Measurements from ENCODE around the gene OCEL1. TPM values are rescaled to one million over a fixed set of nuclear protein-coding genes. Genes with fewer than 3 reads are reported as not detected.

The OCEL1 gene
- total and polyA plus RNA-seq, 2 of the 13 experiments (the other 11 are each of a cell fraction or from before 2014, with no cell fraction given) = 10.6 to 17.2 TPM

DNA sequence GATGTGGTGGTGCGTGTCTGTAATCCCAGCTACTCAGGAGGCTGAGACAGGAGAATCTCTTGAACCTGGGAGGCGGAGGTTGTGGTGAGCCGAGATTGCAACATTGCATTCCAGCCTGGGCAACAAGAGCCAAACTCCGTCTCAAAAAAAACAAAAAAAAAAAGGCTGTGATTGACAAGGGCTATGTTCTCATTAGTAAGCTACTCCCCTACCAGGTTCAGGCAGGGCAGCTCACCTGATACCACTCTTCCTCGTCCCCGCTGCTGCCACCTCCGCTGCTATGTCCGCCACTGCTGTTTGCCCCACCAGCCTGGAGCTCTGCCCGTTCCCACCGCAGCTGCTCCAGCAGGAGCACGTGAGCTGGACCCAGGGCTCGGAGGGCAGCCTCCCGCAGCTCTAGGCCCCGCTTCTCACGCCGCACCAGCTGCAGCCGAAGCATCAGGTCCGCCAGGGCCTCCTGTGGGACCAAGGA, 29.2 kb downstream of the OCEL1 start (continued):
- TF ChIP-seq PCBP1 (IDR thresholded peaks at IDR 0.05; ENCODE audit: borderline replicate concordance, low read depth, low read length) = no peak
- no peak for TF ChIP-seq HOXD1 (CRISPR knock-in tag; IDR thresholded peaks at IDR 0.05)
- TF ChIP-seq, protein P1, sequence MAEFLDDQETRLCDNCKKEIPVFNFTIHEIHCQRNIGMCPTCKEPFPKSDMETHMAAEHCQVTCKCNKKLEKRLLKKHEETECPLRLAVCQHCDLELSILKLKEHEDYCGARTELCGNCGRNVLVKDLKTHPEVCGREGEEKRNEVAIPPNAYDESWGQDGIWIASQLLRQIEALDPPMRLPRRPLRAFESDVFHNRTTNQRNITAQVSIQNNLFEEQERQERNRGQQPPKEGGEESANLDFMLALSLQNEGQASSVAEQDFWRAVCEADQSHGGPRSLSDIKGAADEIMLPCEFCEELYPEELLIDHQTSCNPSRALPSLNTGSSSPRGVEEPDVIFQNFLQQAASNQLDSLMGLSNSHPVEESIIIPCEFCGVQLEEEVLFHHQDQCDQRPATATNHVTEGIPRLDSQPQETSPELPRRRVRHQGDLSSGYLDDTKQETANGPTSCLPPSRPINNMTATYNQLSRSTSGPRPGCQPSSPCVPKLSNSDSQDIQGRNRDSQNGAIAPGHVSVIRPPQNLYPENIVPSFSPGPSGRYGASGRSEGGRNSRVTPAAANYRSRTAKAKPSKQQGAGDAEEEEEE (CRISPR knock-in tag; IDR thresholded peaks at IDR 0.05; ENCODE audit: borderline replicate concordance) = no peak
- no peak for TF ChIP-seq ZNF256 (CRISPR knock-in tag; conservative IDR thresholded peaks at IDR 0.05)
- TF ChIP-seq ARHGAP35 (CRISPR knock-in tag; IDR thresholded peaks at IDR 0.05; ENCODE audit: borderline replicate concordance) = no peak
- no peak for TF ChIP-seq PREB (CRISPR knock-in tag; IDR thresholded peaks at IDR 0.05)
- no peak for TF ChIP-seq ZNF746 (CRISPR knock-in tag; IDR thresholded peaks at IDR 0.05)
- TF ChIP-seq GATAD2A (CRISPR knock-in tag; IDR thresholded peaks at IDR 0.05) = peak; percentile 56
- TF ChIP-seq MLLT10 (CRISPR knock-in tag; IDR thresholded peaks at IDR 0.05) = no peak
- no peak for TF ChIP-seq ZNF263 (CRISPR knock-in tag; IDR thresholded peaks at IDR 0.05)
- TF ChIP-seq TBX2 (CRISPR knock-in tag; IDR thresholded peaks at IDR 0.05; ENCODE audit: borderline replicate concordance) = 0 out of 2 replicates have a peak, but pooled peaks have one; percentile 49
- TF ChIP-seq PRPF4 (IDR thresholded peaks at IDR 0.05; ENCODE audit: low read depth, low read length, poor library complexity, severe bottlenecking) = no peak
- TF ChIP-seq NR1H2 (CRISPR knock-in tag; IDR thresholded peaks at IDR 0.05; ENCODE audit: borderline replicate concordance, low read depth) = no peak
- TF ChIP-seq ZC3H13 (CRISPR knock-in tag; IDR thresholded peaks at IDR 0.05) = 0 out of 2 replicates have a peak, but pooled peaks have one; percentile 10
- TF ChIP-seq, protein P2, sequence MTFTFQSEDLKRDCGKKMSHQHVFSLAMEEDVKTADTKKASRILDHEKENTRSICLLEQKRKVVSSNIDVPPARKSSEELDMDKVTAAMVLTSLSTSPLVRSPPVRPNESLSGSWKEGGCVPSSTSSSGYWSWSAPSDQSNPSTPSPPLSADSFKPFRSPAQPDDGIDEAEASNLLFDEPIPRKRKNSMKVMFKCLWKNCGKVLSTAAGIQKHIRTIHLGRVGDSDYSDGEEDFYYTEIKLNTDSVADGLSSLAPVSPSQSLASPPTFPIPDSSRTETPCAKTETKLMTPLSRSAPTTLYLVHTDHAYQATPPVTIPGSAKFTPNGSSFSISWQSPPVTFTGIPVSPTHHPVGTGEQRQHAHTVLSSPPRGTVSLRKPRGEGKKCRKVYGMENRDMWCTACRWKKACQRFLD (CRISPR knock-in tag; IDR thresholded peaks at IDR 0.05; ENCODE audit: borderline replicate concordance) = no peak
- no peak for TF ChIP-seq PPARG (CRISPR knock-in tag; conservative IDR thresholded peaks at IDR 0.05)
- TF ChIP-seq TCF12 (IDR thresholded peaks at IDR 0.05) = no peak
- no peak for TF ChIP-seq TCF12 (CRISPR knock-in tag; IDR thresholded peaks at IDR 0.05)
- no peak for TF ChIP-seq ZNF282 (IDR thresholded peaks at IDR 0.05; ENCODE audit: partially characterized antibody)
- TF ChIP-seq ZNF253 (CRISPR knock-in tag; IDR thresholded peaks at IDR 0.05; ENCODE audit: borderline replicate concordance) = no peak
- peak; percentile 74 for TF ChIP-seq ZFY (CRISPR knock-in tag; IDR thresholded peaks at IDR 0.05)
- no peak for TF ChIP-seq SRF (IDR thresholded peaks at IDR 0.05; ENCODE audit: low read depth, low read length)
- TF ChIP-seq AGO2 (optimal IDR thresholded peaks at IDR 0.05; ENCODE audit: low read depth, low read length) = no peak
- TF ChIP-seq ZBTB1 (CRISPR knock-in tag; IDR thresholded peaks at IDR 0.05; ENCODE audit: borderline replicate concordance) = no peak; the same call in 1 of the 2 replicates
- no peak for TF ChIP-seq ZNF710 (CRISPR knock-in tag; IDR thresholded peaks at IDR 0.05; ENCODE audit: borderline replicate concordance)
- no peak for TF ChIP-seq ZFP62 (CRISPR knock-in tag; IDR thresholded peaks at IDR 0.05)

Data from HepG2 (cell line).